HCT116 (cell line): Measurements from ENCODE around the gene NFATC3. TPM values are rescaled to one million over a fixed set of nuclear protein-coding genes. Genes with fewer than 3 reads are reported as not detected.

Source experiments
- ATAC-seq: fragments of 200-7000 bp; cut with Tn5 transposase; 2 replicates; pipeline ENCODE4 v1.9.1; 2020; ENCODE audit warnings: mild to moderate bottlenecking, moderate library complexity
- BruUV-seq: library from RNA; stranded (reverse); fragments of 400-500 nt; replicated peaks from 2 replicates; lab custom pipeline; 2021; lab: Mats Ljungman, UMichigan
- CTCF ChIA-PET: fragments of 300-600 bp; sonication (Branson Sonifier 250); formaldehyde crosslinking; loops from one replicate; lab custom pipeline; 2021; ENCODE audit warnings: antibody characterized with exemption; lab: Charles Lee
- POLR2A ChIA-PET: fragments of 300-600, 350-600 bp; sonication (Branson Sonifier 250); formaldehyde crosslinking; loops from one replicate; lab custom pipeline; 2021; ENCODE audit warnings: antibody characterized with exemption; lab: Charles Lee
- RAD21 ChIA-PET, 2 experiments: fragments of 300-600 bp; sonication (Branson Sonifier 250); formaldehyde crosslinking; loops; one replicate each; lab custom pipeline; 2023; ENCODE audit warnings: low total read pairs in 2 of 2; ENCODE audit not compliant: uncharacterized antibody in 2 of 2, unreplicated experiment in 2 of 2, low non-redundant PET in 1 of 2; lab: Charles Lee
- DNase-seq: peaks from one replicate; pipeline ENCODE4 v3.0.0-alpha.2; 2010; ENCODE audit warnings: low read depth, low spot score
- H2AFZ ChIP-seq: fragments of 200-600 bp; shearing (Covaris generic), sonication (generic); 2 replicates; pipeline ENCODE4 v1.6.1; 2017; ENCODE audit warnings: low read depth, mixed run types, mixed read lengths, antibody characterized with exemption, low read length; ENCODE audit not compliant: poor library complexity, severe bottlenecking
- H3K27ac ChIP-seq: 2 replicates; pipeline ENCODE4 v1.5.1; 2012; ENCODE audit warnings: low read depth, low read length
- H3K27me3 ChIP-seq: fragments of 200-600 bp; sonication (generic); 2 replicates; pipeline ENCODE4 v1.6.1; 2016; ENCODE audit warnings: mixed run types, low read length, mixed read lengths; ENCODE audit not compliant: insufficient read depth
- H3K36me3 ChIP-seq, 2 experiments: fragments of 200-500 bp in 1 of 2; fragments of 200-600 bp in 1 of 2; sonication (Bioruptor generic) in 1 of 2; sonication (generic) in 1 of 2; 2 replicates each; pipeline versions ENCODE4 v1.5.1 to v1.6.1; 2014 to 2016; ENCODE audit warnings: low read length in 2 of 2, inconsistent platforms in 1 of 2, mixed read lengths in 1 of 2, mixed run types in 1 of 2; ENCODE audit not compliant: insufficient read depth in 2 of 2, control insufficient read depth in 1 of 2
- H3K4me1 ChIP-seq, 2 experiments: fragments of 200-600 bp in 1 of 2; sonication (generic) in 1 of 2; 2 replicates each; pipeline versions ENCODE4 v1.5.1 to v1.6.1; 2012 to 2017; ENCODE audit warnings: low read length in 2 of 2, inconsistent platforms in 1 of 2, mild to moderate bottlenecking in 1 of 2, mixed read lengths in 1 of 2, mixed run types in 1 of 2, moderate library complexity in 1 of 2; ENCODE audit not compliant: insufficient read depth in 2 of 2, control insufficient read depth in 1 of 2
- H3K4me2 ChIP-seq: fragments of 200-600 bp; sonication (generic); 2 replicates; pipeline ENCODE4 v1.6.1; 2017; ENCODE audit warnings: mixed run types, low read length, mixed read lengths
- H3K4me3 ChIP-seq, 2 experiments: fragments of 200-600 bp in 1 of 2; sonication (generic) in 1 of 2; replicated peaks in 1 of 2; 2 replicates each; pipeline ENCODE4 v1.5.1; 2011 to 2016; ENCODE audit warnings: low read length in 2 of 2, control low read depth in 1 of 2, low read depth in 1 of 2, mild to moderate bottlenecking in 1 of 2, mixed read lengths in 1 of 2, mixed run types in 1 of 2
- H3K79me2 ChIP-seq: fragments of 200-600 bp; sonication (generic); 2 replicates; pipeline ENCODE4 v1.6.1; 2017; ENCODE audit warnings: mild to moderate bottlenecking, mixed run types, low read length, moderate library complexity, mixed read lengths; ENCODE audit not compliant: insufficient read depth
- H3K9ac ChIP-seq: fragments of 200-600 bp; sonication (generic); 2 replicates; pipeline ENCODE4 v1.6.1; 2016; ENCODE audit warnings: low read length, mixed read lengths
- H3K9me2 ChIP-seq: fragments of 200-600 bp; sonication (generic), shearing (Covaris generic); 2 replicates; pipeline ENCODE4 v1.6.1; 2017; ENCODE audit warnings: mixed run types, mild to moderate bottlenecking, moderate library complexity; ENCODE audit not compliant: insufficient read depth
- H3K9me3 ChIP-seq, 2 experiments: fragments of 200-500 bp in 1 of 2; fragments of 200-600 bp in 1 of 2; sonication (Bioruptor generic) in 1 of 2; sonication (generic) in 1 of 2; 2 replicates each; pipeline ENCODE4 v1.6.1; 2014 to 2017; ENCODE audit warnings: low read length in 2 of 2, mixed read lengths in 2 of 2, inconsistent platforms in 1 of 2, low read depth in 1 of 2, mild to moderate bottlenecking in 1 of 2, mixed run types in 1 of 2, moderate library complexity in 1 of 2; ENCODE audit not compliant: control insufficient read depth in 1 of 2, insufficient read depth in 1 of 2
- H4K20me1 ChIP-seq: fragments of 200-600 bp; sonication (generic), shearing (Covaris generic); 2 replicates; pipeline ENCODE4 v1.6.1; 2017; ENCODE audit warnings: mixed run types, mild to moderate bottlenecking, moderate library complexity; ENCODE audit not compliant: insufficient read depth
- ATF3 ChIP-seq: IDR thresholded peaks from 2 replicates; pipeline ENCODE4 v1.6.1; 2012
- CBX3 ChIP-seq: IDR thresholded peaks from 2 replicates; pipeline ENCODE4 v1.6.1; 2012; ENCODE audit warnings: low read depth
- CTCF ChIP-seq, 3 experiments: fragments of 200-600 bp in 1 of 3; sonication (generic) in 1 of 3; IDR thresholded peaks in 2 of 3; conservative IDR thresholded peaks in 1 of 3; 2 replicates each; pipeline ENCODE4 v1.5.1; 2012 to 2017; ENCODE audit warnings: low read depth in 2 of 3, low read length in 2 of 3, antibody characterized with exemption in 1 of 3, borderline replicate concordance in 1 of 3, control low read depth in 1 of 3, mild to moderate bottlenecking in 1 of 3, mixed read lengths in 1 of 3, mixed run types in 1 of 3, moderate library complexity in 1 of 3; ENCODE audit not compliant: insufficient read depth in 1 of 3
- EGR1 ChIP-seq: IDR thresholded peaks from 2 replicates; pipeline ENCODE4 v1.6.1; 2012; ENCODE audit warnings: low read depth
- ELF1 ChIP-seq: IDR thresholded peaks from 2 replicates; pipeline ENCODE4 v1.6.1; 2012; ENCODE audit warnings: low read depth, borderline replicate concordance
- EZH2 ChIP-seq: fragments of 200-600 bp; sonication (generic); IDR thresholded peaks from 2 replicates; pipeline ENCODE4 v1.6.1; 2017; ENCODE audit warnings: antibody characterized with exemption, mixed run types
- EZH2phosphoT487 ChIP-seq: fragments of 200-600 bp; IDR thresholded peaks from 2 replicates; pipeline ENCODE4 v1.6.1; 2018; ENCODE audit warnings: antibody characterized with exemption, borderline replicate concordance
- FOSL1 ChIP-seq: IDR thresholded peaks from 2 replicates; pipeline ENCODE4 v1.6.1; 2012; ENCODE audit warnings: low read depth
- JUND ChIP-seq: IDR thresholded peaks from 2 replicates; pipeline ENCODE4 v1.6.1; 2012
- POLR2A ChIP-seq: IDR thresholded peaks from 2 replicates; pipeline ENCODE4 v1.7.0; 2011; ENCODE audit warnings: borderline replicate concordance; ENCODE audit not compliant: insufficient read depth, insufficient read length; ENCODE audit errors: extremely low read depth
- REST ChIP-seq: IDR thresholded peaks from 2 replicates; pipeline ENCODE4 v1.6.1; 2012; ENCODE audit warnings: low read depth
- SIN3A ChIP-seq: IDR thresholded peaks from 2 replicates; pipeline ENCODE4 v1.6.1; 2012; ENCODE audit warnings: low read depth
- SP1 ChIP-seq: IDR thresholded peaks from 2 replicates; pipeline ENCODE4 v1.6.1; 2012; ENCODE audit warnings: low read depth
- SRF ChIP-seq: IDR thresholded peaks from 2 replicates; pipeline ENCODE4 v1.6.1; 2012; ENCODE audit warnings: low read depth
- ZFX ChIP-seq: fragments of 450-650 bp; IDR thresholded peaks from 2 replicates; pipeline ENCODE4 v1.6.1; 2017
- ZNF274 ChIP-seq: fragments of 200-500 bp; sonication (Bioruptor generic); IDR thresholded peaks from 2 replicates; pipeline ENCODE4 v1.6.1; 2014; ENCODE audit warnings: mild to moderate bottlenecking, low read depth, low read length, inconsistent platforms
- intact Hi-C: fragments of 100-400 bp; cut with micrococcal nuclease; formaldehyde crosslinking; loops from 2 replicates; pipeline ENCODE4 v1.10.0; 2022
- total RNA-seq: library from RNA; stranded (reverse); gene quantifications from one replicate; pipeline ENCODE4 v1.2.1, GENCODE V29; 2021; ENCODE audit not compliant: unreplicated experiment

NFATC3 gene
- total RNA-seq, 1 experiment from 2014 or later: 25.6 TPM

GRCh38 chr16:68096491-68096890 is 11.3 kb downstream of the NFATC3 start (continued):
- no peak for TF ChIP-seq REST
- TF ChIP-seq CBX3: no peak
- no peak for TF ChIP-seq ZFX
- no peak for TF ChIP-seq SP1
- TF ChIP-seq EZH2phosphoT487: no peak
- no peak for TF ChIP-seq SRF
- TF ChIP-seq JUND: no peak
- TF ChIP-seq POLR2A: no peak

GRCh38 chr16:68097088-68097487 is 11.9 kb downstream of the NFATC3 start:
- CTCF ChIA-PET: no interaction called here
- H3K9me3 ChIP-seq: no peaks in the 10 kb centered on the region
- no peak overlapping the region for H3K4me2 ChIP-seq
- no peak overlapping the region for H3K4me3 ChIP-seq
- no peaks in the 10 kb centered on the region for H3K36me3 ChIP-seq
- peaks cover 0 to 8% of the 10 kb centered on the region in 2 experiments; a peak in 3 of 4 replicates for H3K4me1 ChIP-seq
- H2AFZ ChIP-seq: no peak overlapping the region
- RAD21 ChIA-PET: no interaction called here
- no peak overlapping the region for H3K9ac ChIP-seq
- H3K27me3 ChIP-seq: no peaks in the 10 kb centered on the region
- H3K79me2 ChIP-seq: peaks cover 80% of the 10 kb centered on the region
- no peaks in the 10 kb centered on the region for H3K9me2 ChIP-seq
- H3K27ac ChIP-seq: no peak overlapping the region
- no peak for ATAC-seq
- intact Hi-C loops: no loop called here
- BruUV-seq: no TSS peak
- POLR2A ChIA-PET: interaction anchor here (0.9 kb wide), 1 partner anchor 10 kb away, joined by 3 read pairs; no protein-coding TSS in a partner anchor
- DNase-seq: no peak
- H4K20me1 ChIP-seq: peaks cover 9% of the 10 kb centered on the region; the same call in 1 of the 2 replicates
- TF ChIP-seq REST: no peak
- no peak for TF ChIP-seq ATF3
- no peak for TF ChIP-seq EGR1
- TF ChIP-seq SRF: no peak
- no peak for TF ChIP-seq CTCF (IDR thresholded peaks at IDR 0.05 in 2 of 3, conservative IDR thresholded peaks at IDR 0.05 in 1 of 3; ENCODE audit: borderline replicate concordance in 1 of 3, insufficient read depth in 1 of 3, low read depth in 2 of 3, low read length in 2 of 3)
- TF ChIP-seq ELF1: no peak
- TF ChIP-seq ZNF274: no peak
- TF ChIP-seq FOSL1: no peak
- TF ChIP-seq EZH2phosphoT487: no peak
- TF ChIP-seq EZH2: no peak
- no peak for TF ChIP-seq SIN3A
- TF ChIP-seq CBX3: no peak
